Endothelial cell of umbilical vein (primary cell): ENCODE results near the gene XIRP1. TPM values are rescaled to one million over a fixed set of nuclear protein-coding genes. Genes with fewer than 3 reads are reported as not detected.

Experiments used
- BruUV-seq: library from RNA; stranded (reverse); fragments of 400-500 nt; replicated peaks from 2 replicates; lab custom pipeline; 2021; lab: Mats Ljungman, UMichigan
- CTCF ChIA-PET: fragments of 300-600, 350-600 bp; sonication (Branson Sonifier 250); formaldehyde crosslinking; loops from one replicate; lab custom pipeline; 2021; ENCODE audit warnings: antibody characterized with exemption, inconsistent platforms; lab: Charles Lee
- POLR2A ChIA-PET: fragments of 300-600, 350-600 bp; sonication (Branson Sonifier 250); formaldehyde crosslinking; loops from one replicate; lab custom pipeline; 2021; ENCODE audit warnings: antibody characterized with exemption, inconsistent platforms; lab: Charles Lee
- DNase-seq: peaks from one replicate; pipeline ENCODE4 v3.0.0-alpha.2; 2011; ENCODE audit warnings: low read depth, low spot score
- FAIRE-seq: peaks from 2 replicates; lab custom pipeline; 2011; peaks lifted over from hg19 to GRCh38; lab: Jason Lieb, UNC
- H2AFZ ChIP-seq: 2 replicates; pipeline ENCODE4 v1.6.0; 2012; ENCODE audit warnings: low read depth, low read length, control low read depth, inconsistent platforms
- H3K27ac ChIP-seq: 2 replicates; pipeline ENCODE4 v1.5.1; 2011; ENCODE audit warnings: low read depth, mild to moderate bottlenecking, control low read depth, low read length, moderate library complexity; ENCODE audit not compliant: insufficient read depth
- H3K27me3 ChIP-seq, 2 experiments: 2 replicates each; pipeline versions ENCODE4 v1.6.0 to v1.6.1; 2011; ENCODE audit warnings: low read length in 2 of 2, mixed read lengths in 1 of 2; ENCODE audit not compliant: control insufficient read depth in 2 of 2, insufficient read depth in 2 of 2
- H3K36me3 ChIP-seq, 2 experiments: 2 replicates in 1 of 2; 3 replicates in 1 of 2; pipeline ENCODE4 v1.5.1; 2011; ENCODE audit warnings: low read length in 2 of 2, mild to moderate bottlenecking in 1 of 2, moderate library complexity in 1 of 2; ENCODE audit not compliant: control insufficient read depth in 2 of 2, insufficient read depth in 2 of 2; ENCODE audit errors: extremely low read depth in 1 of 2
- H3K4me1 ChIP-seq: 3 replicates; pipeline ENCODE4 v1.5.1; 2011; ENCODE audit warnings: mild to moderate bottlenecking, low read length; ENCODE audit not compliant: control insufficient read depth, insufficient read depth; ENCODE audit errors: extremely low read depth
- H3K4me2 ChIP-seq: 2 replicates; pipeline ENCODE4 v1.6.1; 2011; ENCODE audit warnings: low read length, control low read depth, mixed read lengths; ENCODE audit not compliant: insufficient read depth
- H3K4me3 ChIP-seq, 3 experiments: fragments of 200-600 bp in 1 of 3; sonication (generic), shearing (Covaris generic) in 1 of 3; replicated peaks in 1 of 3; 2 replicates each; pipeline ENCODE4 v1.5.1; 2011 to 2016; ENCODE audit warnings: control low read depth in 3 of 3, low read length in 3 of 3, mild to moderate bottlenecking in 2 of 3, inconsistent platforms in 1 of 3, low read depth in 1 of 3, moderate library complexity in 1 of 3; ENCODE audit not compliant: insufficient read depth in 1 of 3
- H3K79me2 ChIP-seq: 2 replicates; pipeline ENCODE4 v1.6.0; 2012; ENCODE audit warnings: low read length, inconsistent platforms; ENCODE audit not compliant: control insufficient read depth, insufficient read depth
- H3K9ac ChIP-seq: replicated peaks from 2 replicates; pipeline ENCODE3; 2011; ENCODE audit warnings: low read length, control low read depth; ENCODE audit not compliant: insufficient read depth; ENCODE audit errors: extremely low read depth
- H3K9me1 ChIP-seq: replicated peaks from 3 replicates; pipeline ENCODE4 v1.6.0; 2011; ENCODE audit warnings: mild to moderate bottlenecking, low read length; ENCODE audit not compliant: control insufficient read depth, insufficient read depth; ENCODE audit errors: extremely low read depth
- H3K9me3 ChIP-seq: replicated peaks from 2 replicates; pipeline ENCODE4 v1.5.1; 2012; ENCODE audit warnings: low read length, inconsistent platforms; ENCODE audit not compliant: control insufficient read depth, insufficient read depth
- H4K20me1 ChIP-seq: replicated peaks from 2 replicates; pipeline ENCODE3; 2011; ENCODE audit warnings: mild to moderate bottlenecking, low read length; ENCODE audit not compliant: control insufficient read depth, insufficient read depth; ENCODE audit errors: extremely low read depth
- CTCF ChIP-seq, 2 donors: IDR thresholded peaks; 1 replicate in 1 of 2; 2 replicates in 1 of 2; pipeline ENCODE4 v1.5.1; 2011; ENCODE audit warnings: low read length in 2 of 2, mild to moderate bottlenecking in 2 of 2, moderate library complexity in 2 of 2, control low read depth in 1 of 2, inconsistent platforms in 1 of 2, low read depth in 1 of 2; ENCODE audit not compliant: insufficient read depth in 1 of 2; ENCODE audit errors: extremely low read depth in 1 of 2
- EZH2 ChIP-seq: IDR thresholded peaks from 2 replicates; pipeline ENCODE4 v1.6.1; 2012; ENCODE audit warnings: borderline replicate concordance, low read depth, mild to moderate bottlenecking, moderate library complexity, low read length, inconsistent platforms; ENCODE audit not compliant: severe bottlenecking
- FOS ChIP-seq: IDR thresholded peaks from 2 replicates; pipeline ENCODE4 v1.6.1; 2011; ENCODE audit warnings: mild to moderate bottlenecking, low read length, moderate library complexity, borderline replicate concordance; ENCODE audit not compliant: insufficient read depth
- GATA2 ChIP-seq: IDR thresholded peaks from 2 replicates; pipeline ENCODE4 v1.7.0; 2011; ENCODE audit warnings: low read depth, mild to moderate bottlenecking, moderate library complexity, mixed read lengths, low read length; ENCODE audit not compliant: insufficient read length, insufficient read depth
- JUN ChIP-seq: IDR thresholded peaks from 2 replicates; pipeline ENCODE4 v1.6.1; 2011; ENCODE audit warnings: borderline replicate concordance, low read depth; ENCODE audit not compliant: insufficient read length, insufficient read depth
- MYC ChIP-seq: IDR thresholded peaks from one replicate; pipeline ENCODE4 v1.6.1; 2011; ENCODE audit warnings: mild to moderate bottlenecking, low read depth, low read length
- POLR2A ChIP-seq: IDR thresholded peaks from 2 replicates; pipeline ENCODE4 v1.6.1; 2012; ENCODE audit warnings: low read depth, mild to moderate bottlenecking, control low read depth, low read length
- POLR2AphosphoS5 ChIP-seq: IDR thresholded peaks from 2 replicates; pipeline ENCODE4 v1.6.1; 2012; ENCODE audit warnings: low read depth, mild to moderate bottlenecking, control low read depth, low read length, moderate library complexity; ENCODE audit not compliant: insufficient read depth
- dilution Hi-C: fragments of 300-500 bp; cut with MboI; formaldehyde crosslinking; loops from one replicate; pipeline ENCODE4 v1.15.0; 2019; ENCODE audit warnings: low sequenced_read_pairs; ENCODE audit not compliant: extremely low pct_ligation_motif_present
- intact Hi-C: fragments of 100-400 bp; cut with micrococcal nuclease; formaldehyde crosslinking; loops from one replicate; pipeline ENCODE4 v1.10.0; 2022
- polyA plus RNA-seq, 4 experiments: library from polyadenylated mRNA; depleted of rRNA in 3 of 4; stranded (reverse) in 3 of 4; unstranded in 1 of 4; fragments of >200 nt; gene quantifications; 2 replicates each; pipeline versions ENCODE4 v1.2.1 to v1.2.3, GENCODE V29; 2011 to 2012; ENCODE audit warnings: missing spikeins in 1 of 4
- total RNA-seq: library from RNA; stranded (reverse); gene quantifications from 2 replicates; pipeline ENCODE4 v1.2.3, GENCODE V29; 2021
- TF ChIP-seq, protein P1 (sequence below): IDR thresholded peaks from 2 replicates; pipeline ENCODE4 v1.6.1; 2011; ENCODE audit not compliant: insufficient read depth, insufficient read length

XIRP1 gene
- total and polyA plus RNA-seq, 2 donors (not counting 3 experiments of a cell fraction or from before 2014, with no cell fraction given), result not detected

DNA sequence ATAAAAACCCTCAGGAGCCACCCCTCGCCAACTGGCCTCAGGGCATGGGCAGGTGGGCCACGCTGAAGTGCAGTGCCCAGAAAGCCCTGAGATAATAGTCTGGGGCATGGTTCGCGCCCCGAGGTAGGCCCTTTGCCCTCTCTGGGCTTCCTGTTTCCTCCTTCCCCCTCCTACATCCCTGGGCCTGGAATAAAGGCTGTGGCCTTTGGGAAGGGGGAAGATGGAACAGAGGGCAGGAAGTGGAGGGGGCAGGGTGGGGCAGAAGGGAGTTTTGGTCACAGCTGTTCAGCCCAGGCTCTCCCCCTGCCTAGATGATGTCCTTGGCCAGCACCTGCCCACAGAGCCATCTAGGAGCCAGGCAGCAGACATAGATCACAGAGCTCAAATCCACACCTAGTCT lies 50.3 kb downstream of the XIRP1 start:
- no peak overlapping the region for H3K4me3 ChIP-seq
- peaks cover 22% of the 10 kb centered on the region for H3K4me1 ChIP-seq
- H3K4me2 ChIP-seq, result no peak overlapping the region
- no TSS peak for BruUV-seq
- no peak for DNase-seq
- no peaks in the 10 kb centered on the region for H3K9me1 ChIP-seq
- POLR2A ChIA-PET, result no interaction called here
- no peak for TF ChIP-seq FOS
- no peak for TF ChIP-seq MYC
- TF ChIP-seq JUN, result no peak
- no peak for TF ChIP-seq CTCF (IDR thresholded peaks at IDR 0.05; ENCODE audit: extremely low read depth in 1 of 2, insufficient read depth in 1 of 2, low read depth in 1 of 2, low read length in 2 of 2)
- TF ChIP-seq POLR2AphosphoS5, result no peak
- TF ChIP-seq, protein P1, sequence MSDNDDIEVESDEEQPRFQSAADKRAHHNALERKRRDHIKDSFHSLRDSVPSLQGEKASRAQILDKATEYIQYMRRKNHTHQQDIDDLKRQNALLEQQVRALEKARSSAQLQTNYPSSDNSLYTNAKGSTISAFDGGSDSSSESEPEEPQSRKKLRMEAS, result no peak
- TF ChIP-seq GATA2, result no peak
- TF ChIP-seq EZH2, result no peak
- no peak for TF ChIP-seq POLR2A
- peaks cover 4 to 35% of the 10 kb centered on the region in 2 experiments for H3K36me3 ChIP-seq
- no peak overlapping the region for H3K9ac ChIP-seq
- dilution Hi-C loops, result no loop called here
- H2AFZ ChIP-seq, result no peak overlapping the region
- H3K27me3 ChIP-seq, result no peaks in the 10 kb centered on the region
- intact Hi-C loops, result loop anchor here (10.0 kb wide), 1 partner anchor 417 kb away; no protein-coding TSS in a partner anchor
- H4K20me1 ChIP-seq, result no peaks in the 10 kb centered on the region
- no peak overlapping the region for H3K27ac ChIP-seq
- no peak for FAIRE-seq
- H3K9me3 ChIP-seq, result no peaks in the 10 kb centered on the region
- CTCF ChIA-PET, result interaction anchor here (1.1 to 1.7 kb wide), 3 partner anchors 24 to 36 kb away, joined by 3 read pairs; no protein-coding TSS in a partner anchor
- H3K79me2 ChIP-seq, result peaks cover 50% of the 10 kb centered on the region
